GM18502 (cell line): ENCODE results near the gene SPARC.
A peak's percentile ranks its signal among the peaks of the same experiment; 100 is the strongest.
"Not testable (repeated sequence)": the region's sequence is repeated elsewhere in the genome, so short reads cannot be mapped to it uniquely, and the experiment has no call there.

Experiments
- ATAC-seq: cut with Tn5 transposase; IDR thresholded peaks from one replicate; pipeline ENCODE4 v1.9.1; 2021; ENCODE audit warnings: mild to moderate bottlenecking; ENCODE audit not compliant: unreplicated experiment, poor library complexity

The SPARC gene, protein sequence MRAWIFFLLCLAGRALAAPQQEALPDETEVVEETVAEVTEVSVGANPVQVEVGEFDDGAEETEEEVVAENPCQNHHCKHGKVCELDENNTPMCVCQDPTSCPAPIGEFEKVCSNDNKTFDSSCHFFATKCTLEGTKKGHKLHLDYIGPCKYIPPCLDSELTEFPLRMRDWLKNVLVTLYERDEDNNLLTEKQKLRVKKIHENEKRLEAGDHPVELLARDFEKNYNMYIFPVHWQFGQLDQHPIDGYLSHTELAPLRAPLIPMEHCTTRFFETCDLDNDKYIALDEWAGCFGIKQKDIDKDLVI

DNA sequence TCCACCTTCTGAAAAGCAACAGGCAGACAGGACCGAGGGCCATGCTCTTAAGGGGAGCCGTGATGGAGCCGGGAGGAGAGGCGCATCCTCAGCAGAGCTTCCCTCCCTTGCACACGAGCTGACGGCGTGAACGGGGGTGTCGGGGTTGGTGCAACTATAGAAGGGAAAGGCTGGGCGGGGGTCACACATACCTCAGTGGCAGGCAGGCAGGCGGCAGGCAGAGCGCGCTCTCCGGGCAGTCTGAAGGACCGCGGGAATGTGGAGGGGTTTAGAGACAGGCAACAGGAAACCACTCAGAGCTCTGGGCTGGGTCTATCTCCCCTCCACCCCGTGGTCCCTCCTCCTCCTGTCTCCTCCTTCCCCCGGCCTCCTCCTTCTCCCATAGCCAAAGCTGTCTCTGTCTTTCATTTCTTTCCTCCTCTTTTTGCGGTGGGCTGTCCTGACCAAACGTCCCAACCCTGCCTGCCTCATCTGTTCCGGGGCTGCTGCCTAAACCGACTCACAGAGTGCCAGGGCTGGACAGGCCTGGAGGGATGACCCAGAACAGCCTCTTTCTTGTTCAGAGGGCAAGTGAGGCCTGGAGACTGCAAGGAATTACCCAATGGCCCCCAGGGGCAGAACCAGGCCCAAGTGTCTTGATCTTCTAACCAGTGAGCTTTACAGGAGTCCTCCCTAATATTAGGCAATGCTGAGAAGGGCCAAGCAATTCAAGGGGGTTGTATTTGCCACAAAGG, at the start of gene SPARC:
Gene SPARC, minus strand, starts transcription at position 242 of the 734 bp plus-strand sequence. CDS start 10,727 bp downstream, outside the sequence.
- peak; percentile 91 for ATAC-seq

DNA sequence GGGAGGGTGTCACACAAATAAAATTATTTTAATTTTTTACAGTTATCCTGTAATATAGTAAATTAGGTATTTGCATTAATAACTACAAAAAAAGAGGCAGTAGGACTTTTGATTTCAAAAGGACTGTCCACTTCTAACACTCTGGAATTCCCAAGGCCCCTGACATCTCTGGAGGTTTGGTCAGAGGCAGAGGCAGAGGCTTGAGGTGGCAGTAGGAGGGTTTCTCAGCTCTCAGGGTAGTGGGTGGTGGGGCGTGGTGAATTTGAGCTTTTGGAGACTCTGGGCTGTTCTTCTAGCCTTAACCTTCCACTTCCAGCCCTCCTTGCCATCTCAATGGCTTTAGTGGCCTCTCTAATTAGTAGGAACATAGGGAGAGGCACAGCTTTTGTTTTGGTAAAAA, 48.9 kb upstream of the SPARC start:
- ATAC-seq: no peak

DNA sequence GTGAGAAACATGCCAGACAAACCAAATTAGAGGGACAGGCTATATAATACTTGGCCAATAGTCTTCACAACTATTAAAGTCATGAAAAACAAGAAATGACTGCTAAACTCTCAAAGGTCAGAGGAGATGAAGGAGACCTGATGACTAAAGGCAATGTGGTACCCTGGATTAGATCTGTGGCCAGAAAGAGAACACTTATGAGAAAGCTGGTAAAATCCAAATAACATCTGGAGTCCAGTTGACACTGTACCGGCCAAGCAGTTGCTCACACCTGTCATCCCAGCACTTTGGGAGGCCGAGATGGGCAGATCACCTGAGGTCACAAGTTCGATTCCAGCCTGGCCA, 47.3 kb upstream of the SPARC start:
- ATAC-seq: no peak

DNA sequence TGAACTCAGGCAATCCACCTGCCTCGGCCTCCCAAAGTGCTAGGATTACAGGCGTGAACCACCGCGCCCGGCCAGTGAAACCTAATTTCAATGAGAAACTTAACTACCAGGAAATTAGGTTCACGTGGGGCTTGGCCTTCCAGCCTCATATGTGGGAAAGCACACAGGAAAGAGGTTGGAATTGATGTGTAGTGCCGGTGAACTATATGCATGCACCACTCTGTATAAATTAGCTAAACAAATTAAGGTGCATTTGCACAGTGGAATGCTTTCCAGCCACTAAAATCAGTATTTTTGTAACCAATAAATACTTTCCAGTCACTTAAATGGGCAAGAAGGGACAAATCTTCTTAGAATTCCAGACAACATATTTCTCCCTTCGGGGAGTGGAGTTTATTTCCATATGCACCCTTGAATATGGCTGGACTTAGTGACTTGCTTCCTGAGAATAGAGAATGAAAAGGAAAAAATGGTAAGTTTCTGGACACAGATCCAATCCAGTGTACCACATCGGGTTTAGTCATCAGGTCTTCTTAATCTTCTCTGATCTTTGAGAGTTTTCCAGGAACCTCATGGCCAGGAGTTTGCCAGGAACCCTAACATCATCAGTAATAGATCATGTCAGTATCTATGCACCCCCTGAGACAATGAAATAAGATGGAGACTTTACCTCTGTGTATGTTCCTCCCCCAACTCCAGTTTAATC, 46.8 kb upstream of the SPARC start:
- no peak for ATAC-seq

DNA sequence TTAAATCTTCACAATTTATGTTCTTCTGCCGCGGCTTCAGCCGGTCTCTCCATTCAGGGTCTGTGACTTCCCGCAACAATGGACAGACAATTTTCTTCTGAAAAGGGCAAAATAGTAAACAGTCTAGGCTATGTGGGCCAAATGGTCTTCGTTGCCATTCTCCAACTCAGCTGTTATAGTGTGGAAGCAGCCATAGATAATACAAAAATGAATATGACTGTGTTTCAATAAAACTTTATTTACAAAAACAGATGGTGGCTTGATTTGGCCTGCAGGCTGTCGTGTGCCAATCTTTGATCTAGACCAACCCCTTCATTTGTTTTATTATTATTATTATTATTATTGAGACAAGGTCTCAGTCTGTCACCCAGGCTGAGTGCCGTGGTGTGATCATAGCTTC, 43.7 kb upstream of the SPARC start:
- ATAC-seq: no peak

DNA sequence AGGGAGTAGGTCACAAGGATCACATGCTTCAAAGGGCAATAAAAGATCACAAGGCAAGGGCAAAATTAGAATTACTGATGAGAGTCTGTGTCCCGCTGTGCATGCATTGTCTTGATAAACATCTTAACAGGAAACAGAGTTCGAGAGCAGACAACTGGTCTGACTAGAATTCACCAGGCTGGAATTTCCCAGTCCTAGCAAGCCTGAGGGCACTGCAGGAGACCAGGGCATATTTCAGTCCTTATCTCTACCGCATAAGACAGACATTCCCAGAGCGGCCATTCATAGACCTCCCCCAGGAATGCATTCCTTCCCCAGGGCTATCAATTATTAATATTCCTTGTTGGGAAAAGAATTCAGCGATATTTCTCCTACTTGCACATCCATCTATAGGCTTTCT, 42.9 kb upstream of the SPARC start:
- not testable (repeated sequence) for ATAC-seq

DNA sequence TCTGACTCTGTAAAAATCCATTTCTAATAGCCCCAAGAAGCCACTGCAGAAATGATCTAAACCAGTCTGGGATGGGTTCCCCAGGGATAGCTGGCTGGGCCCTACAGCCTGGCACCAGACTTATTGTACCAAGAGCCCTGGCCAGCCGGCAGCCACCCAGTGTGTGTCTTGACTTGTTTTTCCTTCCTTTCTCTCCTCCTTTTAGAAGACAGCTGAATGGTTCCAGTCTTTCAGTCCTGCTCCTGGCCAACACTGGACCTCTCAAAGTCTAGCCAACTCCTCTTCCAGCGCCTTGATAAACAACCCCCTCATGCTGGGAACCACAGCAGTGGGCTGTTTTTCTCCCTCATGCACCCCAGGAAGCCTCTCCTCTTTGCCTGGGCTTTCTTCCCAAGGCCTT, 37.6 kb upstream of the SPARC start:
- ATAC-seq: no peak

DNA sequence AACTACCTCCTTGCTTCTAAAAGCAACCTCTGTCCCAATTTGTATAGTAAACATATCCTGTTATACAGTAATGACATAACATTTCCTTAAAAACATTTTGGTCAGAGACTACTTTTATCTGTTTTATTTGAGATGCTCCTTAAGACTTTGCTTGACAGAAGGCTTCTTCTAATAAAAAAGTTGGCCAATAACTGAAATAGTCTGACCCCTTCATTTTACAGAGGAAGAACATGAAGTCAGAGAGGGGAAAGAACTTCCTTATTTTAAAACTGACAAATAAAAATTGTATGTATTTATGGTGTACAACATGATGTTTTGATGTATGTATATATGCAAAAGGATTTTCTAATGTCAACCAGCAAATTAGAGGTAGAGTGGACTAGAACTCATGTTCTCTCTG, 35.8 kb upstream of the SPARC start:
- no peak for ATAC-seq

DNA sequence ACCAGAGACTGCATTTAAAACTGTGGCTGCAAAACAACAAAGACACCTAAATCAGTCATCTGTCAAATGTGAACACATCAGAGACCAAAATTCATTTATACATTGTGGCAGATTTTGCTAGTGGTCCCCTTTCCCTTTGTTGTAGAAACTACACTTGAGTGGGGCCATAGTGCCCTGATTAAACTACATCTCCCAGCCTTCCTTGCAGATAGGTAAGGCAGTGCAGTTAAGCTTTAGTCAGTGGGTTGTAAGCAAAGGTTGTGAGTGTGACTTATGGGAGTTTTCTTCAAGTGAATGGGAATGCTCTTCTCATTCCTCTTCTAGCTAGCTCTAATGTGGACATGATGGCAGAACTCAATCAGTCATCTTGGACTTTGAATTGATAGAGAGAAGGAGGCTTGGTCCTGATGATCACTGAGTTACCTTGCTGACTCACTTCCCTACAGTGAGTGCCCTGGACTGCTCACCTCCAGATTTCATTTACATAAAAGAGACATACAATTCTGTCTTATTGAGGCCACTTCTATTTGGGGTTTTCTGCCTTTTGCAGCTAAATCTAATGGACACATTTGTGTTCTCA, 35.2 kb upstream of the SPARC start:
- peak; percentile 25 for ATAC-seq

DNA sequence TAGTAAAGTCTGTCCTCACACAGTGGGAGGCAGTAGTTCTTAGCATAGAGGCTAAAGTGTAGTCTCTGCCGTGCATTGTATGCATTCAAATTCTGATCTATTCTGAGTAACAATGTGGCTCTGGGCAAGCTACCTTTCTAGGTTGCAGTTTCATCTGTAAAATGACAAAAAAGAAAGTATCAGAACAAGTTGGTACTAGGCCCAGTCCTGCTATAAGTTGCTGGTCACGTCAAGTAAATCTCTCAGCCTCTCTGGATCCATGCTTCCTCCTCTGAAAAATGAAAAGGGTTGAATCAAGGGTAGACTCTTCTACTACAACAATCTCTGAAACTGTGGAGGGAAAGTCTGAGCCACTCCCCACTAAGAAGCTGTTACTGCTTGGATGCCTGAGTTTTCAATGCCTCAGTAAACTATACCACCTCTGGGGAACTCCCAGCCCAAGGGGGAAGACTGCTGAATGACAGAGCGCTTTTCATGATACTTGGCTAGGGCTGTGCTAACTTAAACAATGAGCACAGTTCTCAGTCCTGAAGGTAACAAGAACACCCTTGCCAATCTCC, 34.5 kb upstream of the SPARC start:
- peak; percentile 86 for ATAC-seq

DNA sequence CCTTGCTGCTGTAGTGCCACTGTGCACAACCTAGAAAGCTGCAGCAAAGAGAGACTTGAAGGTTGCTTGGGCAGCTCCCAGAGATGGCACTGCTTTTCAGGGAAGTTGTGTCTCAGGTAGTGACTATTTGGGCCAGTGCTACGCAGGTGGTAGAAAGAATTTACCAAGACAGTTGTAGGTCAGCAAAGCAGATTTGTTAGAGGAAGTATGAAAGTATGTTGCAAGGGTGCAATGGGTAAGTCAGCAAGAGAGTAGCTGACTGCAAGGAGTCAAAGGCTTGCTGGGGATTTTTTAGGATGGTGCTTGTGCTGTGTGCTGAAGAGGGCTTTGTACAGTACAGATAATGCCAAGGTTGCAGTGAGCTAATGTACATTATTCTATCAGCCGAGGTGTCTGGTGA, 33.5 kb upstream of the SPARC start:
- ATAC-seq: no peak

DNA sequence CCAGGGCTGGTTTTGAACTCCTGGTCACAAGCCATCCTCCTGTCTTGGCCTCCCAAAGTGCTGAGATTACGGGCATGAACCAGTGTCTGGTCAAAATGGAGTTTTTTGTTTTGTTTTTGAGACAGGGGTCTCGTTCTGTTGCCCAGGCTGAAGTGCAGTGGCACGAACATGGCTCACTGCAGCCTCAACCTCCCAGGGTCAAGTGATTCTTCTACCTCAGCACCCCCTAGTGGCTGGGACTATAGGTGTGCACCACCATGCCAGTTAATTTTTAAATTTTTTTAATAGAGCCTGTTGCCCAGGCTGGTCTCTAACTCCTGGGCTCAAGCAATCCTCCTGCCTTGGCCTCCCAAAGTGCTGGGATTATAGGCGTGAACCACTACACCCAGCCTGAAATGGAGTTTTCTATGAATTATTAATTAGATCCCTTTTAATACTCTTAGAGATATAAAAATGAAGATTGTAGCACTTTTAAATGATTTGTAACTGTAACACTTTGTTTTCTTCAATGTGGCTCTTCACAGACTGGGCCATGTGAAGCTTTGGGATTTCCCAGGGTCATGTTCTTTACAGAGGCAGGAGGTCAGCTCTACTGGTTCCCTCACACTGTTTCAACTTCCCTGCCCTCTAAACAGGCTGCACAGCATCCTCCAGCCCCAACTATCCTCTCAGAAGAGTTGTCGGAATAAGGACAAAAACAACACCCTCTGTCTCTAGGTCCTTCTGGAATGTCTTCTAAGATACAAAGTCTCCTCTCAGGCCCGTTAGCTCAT, 32.7 kb upstream of the SPARC start:
- no peak for ATAC-seq

DNA sequence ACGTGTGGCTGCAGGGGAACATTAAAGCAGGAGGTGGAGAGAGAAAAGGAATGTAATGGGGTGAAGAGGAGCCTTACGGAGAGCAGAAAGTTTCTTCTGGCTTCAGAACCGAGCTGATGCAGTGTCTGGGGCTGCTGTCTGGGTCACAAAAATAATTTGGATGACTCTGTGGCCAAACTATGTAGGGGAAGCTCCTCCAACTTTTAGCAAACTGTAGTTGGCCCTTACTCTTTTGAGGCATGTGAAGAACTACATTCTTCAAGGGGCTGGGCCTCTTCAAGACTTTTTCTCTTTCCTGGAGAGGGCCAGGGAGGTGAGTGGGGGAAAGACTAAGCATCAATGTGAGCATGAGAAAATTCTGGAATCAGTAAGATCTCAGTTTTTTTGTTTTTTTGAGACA, 31.9 kb upstream of the SPARC start:
- ATAC-seq: no peak

DNA sequence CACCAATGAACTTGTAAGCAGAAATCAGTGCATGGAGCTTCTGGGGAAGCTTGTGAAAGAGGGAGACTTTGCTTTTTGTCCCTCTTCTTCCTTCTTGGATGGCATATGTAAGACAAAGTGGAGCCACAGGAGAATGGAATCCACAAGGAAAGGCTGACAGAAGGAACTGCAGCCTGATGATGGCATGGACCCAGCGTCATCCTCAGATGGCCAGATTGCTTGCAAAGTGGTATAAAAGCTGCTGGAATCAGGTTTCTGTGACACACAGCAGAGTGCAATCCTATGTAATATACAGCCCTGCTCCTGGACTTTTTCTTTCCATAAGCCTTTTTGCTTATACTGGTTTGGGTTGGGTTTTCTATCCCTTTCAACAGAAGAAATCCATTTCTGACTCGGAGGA, 31.4 kb upstream of the SPARC start:
- no peak for ATAC-seq

DNA sequence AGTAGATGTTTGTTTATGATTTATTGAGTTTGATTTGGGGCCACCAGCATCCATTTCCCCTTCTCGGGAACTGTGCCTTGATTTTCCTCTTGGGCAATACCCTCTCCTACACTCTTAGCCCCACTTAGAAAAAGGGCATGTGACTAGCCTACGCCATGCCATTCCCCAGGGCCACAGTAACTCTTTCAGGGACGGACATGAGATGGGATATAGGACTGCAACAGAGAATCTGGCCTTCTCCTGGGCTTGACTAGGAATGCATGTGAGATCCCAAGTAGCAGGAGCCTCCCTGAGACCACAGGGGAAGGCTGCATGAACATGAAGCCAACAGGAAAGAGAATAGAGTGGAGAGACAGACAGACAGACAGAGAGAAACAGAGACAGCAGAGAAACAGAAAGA, 30.7 kb upstream of the SPARC start:
- no peak for ATAC-seq

DNA sequence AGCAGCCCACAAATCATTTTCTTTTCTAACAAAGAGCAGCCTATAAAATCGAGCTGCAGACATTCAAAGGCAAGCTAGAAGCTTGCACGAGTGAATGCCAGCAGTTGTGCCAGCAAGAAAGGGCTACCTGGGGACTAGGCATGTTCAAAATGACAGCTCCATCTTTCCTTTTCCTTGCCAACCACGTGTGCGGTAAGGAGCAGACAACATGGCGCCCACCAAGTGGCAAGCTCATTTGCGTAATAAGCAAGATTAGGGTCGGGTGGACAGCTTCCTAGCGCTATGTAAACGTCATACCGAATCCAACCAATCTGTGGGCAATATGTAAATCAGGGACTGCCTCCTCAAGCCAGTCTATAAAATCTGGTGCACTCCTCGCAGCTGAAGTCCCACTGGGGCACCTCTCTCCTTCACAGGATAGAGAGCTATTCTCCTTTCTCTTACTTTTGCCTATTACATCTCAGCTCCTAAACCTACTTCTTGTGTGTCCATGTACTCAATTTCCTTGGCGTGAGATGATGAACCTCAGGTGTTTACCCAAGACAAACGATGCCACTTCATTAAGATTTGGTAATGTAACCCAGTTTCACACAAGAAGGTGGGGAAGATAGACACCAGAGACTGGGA, 22.5 kb upstream of the SPARC start:
- no peak for ATAC-seq

DNA sequence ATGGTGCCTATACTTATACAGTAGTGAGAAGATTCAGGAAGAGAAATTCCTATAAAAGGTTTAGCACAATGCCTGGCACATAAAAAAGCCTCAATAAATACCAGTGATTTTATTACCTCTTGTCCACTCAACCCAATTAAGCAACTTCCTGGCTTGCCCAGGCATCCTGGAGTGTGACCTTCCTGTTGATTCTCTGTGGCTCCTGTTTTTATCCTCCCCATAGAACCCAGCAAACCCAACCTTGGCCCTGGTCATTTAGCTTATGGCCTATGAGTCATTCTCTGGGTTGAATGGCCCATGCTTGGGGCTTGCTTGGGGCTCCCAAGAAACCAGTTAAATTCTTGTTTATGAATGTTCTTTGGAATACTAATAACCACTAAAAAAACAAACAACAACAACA, 21.4 kb upstream of the SPARC start:
- no peak for ATAC-seq

DNA sequence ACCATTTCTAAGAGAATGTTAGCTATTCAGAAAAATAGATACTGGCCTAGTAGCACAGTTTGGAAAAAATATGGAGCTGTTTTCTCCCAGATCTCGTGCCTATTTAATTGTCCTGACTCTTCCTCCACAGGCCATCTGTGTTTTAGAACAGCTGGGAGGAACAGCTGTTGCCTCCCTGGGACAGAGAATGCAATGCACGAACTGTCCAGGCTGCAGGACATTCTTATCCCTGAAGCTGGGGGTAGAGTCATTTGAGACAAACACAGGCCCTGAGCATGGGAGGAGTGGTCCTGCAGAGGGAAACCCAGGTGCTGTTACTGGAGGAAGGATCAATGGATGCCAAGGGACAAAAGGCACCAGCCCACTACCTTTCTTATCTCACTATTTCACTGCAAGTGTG, 20.9 kb upstream of the SPARC start:
- ATAC-seq: no peak

DNA sequence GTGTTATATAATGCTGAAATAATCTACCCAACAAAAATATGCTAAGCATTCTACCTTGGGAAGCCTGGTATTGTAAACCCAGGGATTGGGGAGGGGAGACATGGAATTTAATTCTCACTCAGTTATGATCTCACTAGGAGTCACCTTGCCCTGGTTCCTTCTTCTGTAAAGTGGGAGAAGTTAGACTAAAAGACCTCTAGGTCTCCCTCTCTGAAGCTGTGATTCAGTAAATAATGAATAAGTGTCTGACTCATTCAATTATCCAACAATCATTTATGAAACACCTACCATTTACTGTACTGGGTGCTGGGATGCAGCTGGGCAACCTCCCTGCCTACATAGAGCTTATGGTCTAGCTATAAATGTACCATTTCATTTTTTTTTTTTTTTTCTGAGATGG, 20.2 kb upstream of the SPARC start:
- ATAC-seq: no peak

DNA sequence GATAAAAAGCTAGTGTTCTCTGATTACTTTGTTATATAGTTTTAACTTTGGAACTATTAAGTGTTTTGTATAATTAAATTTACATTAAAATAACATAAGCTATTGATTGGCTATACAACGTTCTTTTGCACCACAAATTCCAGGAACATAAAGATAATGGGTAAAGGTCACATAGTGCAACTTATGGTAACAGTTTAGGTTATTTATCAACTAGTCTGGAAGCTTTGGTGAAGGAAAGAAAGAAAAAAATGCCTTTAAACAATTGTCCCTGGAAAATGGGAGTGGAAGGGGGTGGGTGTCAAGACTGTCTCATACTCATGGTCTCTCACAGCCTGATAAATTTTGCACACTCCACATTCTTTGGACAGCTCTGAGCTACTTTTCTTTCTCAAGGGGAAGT, 17.1 kb upstream of the SPARC start:
- ATAC-seq: no peak
